ENCODE results near the gene TPPP3. TPM values are rescaled to one million over a fixed set of nuclear protein-coding genes. Genes with fewer than 3 reads are reported as not detected.

The TPPP3 gene
- total RNA-seq, 1 experiment from 2014 or later = 0.95 TPM

- no TSS peak for BruUV-seq (replicated peaks)
- POLR2A ChIA-PET = no interaction called here
- CTCF ChIA-PET = no interaction called here
- in situ Hi-C loops (cut with HindIII; ENCODE audit: low pct_unique_long_range_greater_than_20kb, low sequenced_read_pairs) (no loop called here), intact Hi-C loops (cut with micrococcal nuclease; ENCODE audit: unreplicated experiment) (no loop called here)
- Histone ChIP-seq H3K4me1 (ENCODE audit: control insufficient read depth, insufficient read depth, low read length) (no peaks in the 10 kb centered on the region), H3K4me3 (ENCODE audit: low read depth in 2 of 2, low read length in 2 of 2) (no peak overlapping the region), H3K36me3 (ENCODE audit: control insufficient read depth, insufficient read depth, low read length) (no peaks in the 10 kb centered on the region), H3K9me3 (ENCODE audit: control insufficient read depth, insufficient read depth, low read depth, low read length) (no peaks in the 10 kb centered on the region), H3K27me3 (ENCODE audit: control insufficient read depth, insufficient read depth, low read length) (no peaks in the 10 kb centered on the region), H3K27ac (ENCODE audit: low read length) (no peak overlapping the region)
- TF ChIP-seq REST (IDR thresholded peaks at IDR 0.05; ENCODE audit: insufficient read depth in 1 of 2, low read depth in 2 of 2, low read length in 1 of 2) = no peak
- ATAC-seq = no peak
- DNase-seq (ENCODE audit: low read depth, low spot score) = no peak
These were observed 11.5 kb upstream of the TPPP3 start for GRCh38 chr16:67404740-67405226.

GRCh38 chr16:67403976-67404555 is 10.8 kb upstream of the TPPP3 start:
- H3K27ac ChIP-seq (ENCODE audit: low read length) = no peak overlapping the region
- H3K9me3 ChIP-seq (ENCODE audit: control insufficient read depth, insufficient read depth, low read depth, low read length) = no peaks in the 10 kb centered on the region
- DNase-seq (ENCODE audit: low read depth, low spot score) (no peak), ATAC-seq (no peak)
- TF ChIP-seq TCF7L2 (IDR thresholded peaks at IDR 0.05; ENCODE audit: low read depth, low read length) = no peak
- no peak for TF ChIP-seq CTCF (IDR thresholded peaks at IDR 0.05)
- TF ChIP-seq REST (IDR thresholded peaks at IDR 0.05; ENCODE audit: insufficient read depth in 1 of 2, low read depth in 2 of 2, low read length in 1 of 2) = no peak
- TF ChIP-seq SIN3A (IDR thresholded peaks at IDR 0.05; ENCODE audit: borderline replicate concordance, insufficient read depth, low read depth, low read length) = no peak
- TF ChIP-seq POLR2AphosphoS5 (IDR thresholded peaks at IDR 0.05; ENCODE audit: low read depth, low read length) = no peak
- no peaks in the 10 kb centered on the region for H3K4me1 ChIP-seq (ENCODE audit: control insufficient read depth, insufficient read depth, low read length)
- no peaks in the 10 kb centered on the region for H3K27me3 ChIP-seq (ENCODE audit: control insufficient read depth, insufficient read depth, low read length)
- ChIA-PET POLR2A (no interaction called here), CTCF (no interaction called here)
- H3K36me3 ChIP-seq (ENCODE audit: control insufficient read depth, insufficient read depth, low read length) = no peaks in the 10 kb centered on the region
- in situ Hi-C loops (cut with HindIII; ENCODE audit: low pct_unique_long_range_greater_than_20kb, low sequenced_read_pairs) = no loop called here
- BruUV-seq (replicated peaks) = no TSS peak
- intact Hi-C loops (cut with micrococcal nuclease; ENCODE audit: unreplicated experiment) = no loop called here
- no peak overlapping the region for H3K4me3 ChIP-seq (ENCODE audit: low read depth in 2 of 2, low read length in 2 of 2)
